Stimulated activated CD8-positive, alpha-beta memory T cell treated with anti-CD3 and anti-CD28 coated beads, Interleukin-12 subunit alpha, Interleukin-12 subunit beta, amount 100 ng/mL, for 1 hour (primary cell): ENCODE data around the gene C14orf132.
"Not testable (repeated sequence)": the region's sequence is repeated elsewhere in the genome, so short reads cannot be mapped to it uniquely, and the experiment has no call there.

Experiments used
- DNase-seq: peaks from one replicate; pipeline ENCODE4 v3.0.0-alpha.2; 2020; ENCODE audit warnings: low read depth

The C14orf132 gene

DNA sequence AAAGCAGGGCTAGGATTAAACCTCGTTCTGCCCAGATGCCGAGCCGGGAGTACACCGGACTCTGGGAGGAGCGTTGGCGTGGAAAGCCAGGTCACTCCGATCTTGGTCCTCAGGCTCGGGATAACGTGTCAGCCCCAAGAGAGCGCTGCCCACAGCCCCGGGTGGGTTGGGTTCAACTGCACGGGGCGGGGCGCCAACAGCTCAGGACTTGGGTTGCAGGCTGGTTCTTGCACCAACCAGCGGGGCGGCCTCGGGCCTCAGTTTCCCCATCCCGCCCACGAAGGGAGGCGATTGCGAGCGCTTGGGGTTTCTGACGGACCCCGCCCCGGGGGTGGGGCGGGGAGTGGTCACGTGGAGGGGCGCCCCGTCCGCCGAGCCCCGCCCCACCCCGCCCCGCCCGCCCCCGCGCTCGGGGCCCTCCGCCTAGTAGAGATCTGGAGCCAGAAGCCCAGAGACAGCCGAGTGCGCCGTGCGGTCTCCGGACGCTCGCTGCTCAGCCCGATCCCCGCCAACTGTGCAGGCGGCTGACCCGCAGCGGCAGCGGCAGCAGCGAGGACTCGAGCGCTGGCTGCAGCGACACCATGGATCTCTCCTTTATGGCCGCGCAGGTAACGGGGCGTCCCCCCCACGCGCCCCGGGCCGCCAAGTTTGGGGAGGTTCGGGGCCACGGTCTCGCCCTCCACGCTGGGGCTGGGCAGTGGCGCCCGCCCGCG is at the start of gene C14orf132:
C14orf132 (plus strand) TSS at position 443 of the 713 bp plus-strand sequence; CDS start at position 582, 139 bp downstream.
- peak; percentile 4 for DNase-seq

DNA sequence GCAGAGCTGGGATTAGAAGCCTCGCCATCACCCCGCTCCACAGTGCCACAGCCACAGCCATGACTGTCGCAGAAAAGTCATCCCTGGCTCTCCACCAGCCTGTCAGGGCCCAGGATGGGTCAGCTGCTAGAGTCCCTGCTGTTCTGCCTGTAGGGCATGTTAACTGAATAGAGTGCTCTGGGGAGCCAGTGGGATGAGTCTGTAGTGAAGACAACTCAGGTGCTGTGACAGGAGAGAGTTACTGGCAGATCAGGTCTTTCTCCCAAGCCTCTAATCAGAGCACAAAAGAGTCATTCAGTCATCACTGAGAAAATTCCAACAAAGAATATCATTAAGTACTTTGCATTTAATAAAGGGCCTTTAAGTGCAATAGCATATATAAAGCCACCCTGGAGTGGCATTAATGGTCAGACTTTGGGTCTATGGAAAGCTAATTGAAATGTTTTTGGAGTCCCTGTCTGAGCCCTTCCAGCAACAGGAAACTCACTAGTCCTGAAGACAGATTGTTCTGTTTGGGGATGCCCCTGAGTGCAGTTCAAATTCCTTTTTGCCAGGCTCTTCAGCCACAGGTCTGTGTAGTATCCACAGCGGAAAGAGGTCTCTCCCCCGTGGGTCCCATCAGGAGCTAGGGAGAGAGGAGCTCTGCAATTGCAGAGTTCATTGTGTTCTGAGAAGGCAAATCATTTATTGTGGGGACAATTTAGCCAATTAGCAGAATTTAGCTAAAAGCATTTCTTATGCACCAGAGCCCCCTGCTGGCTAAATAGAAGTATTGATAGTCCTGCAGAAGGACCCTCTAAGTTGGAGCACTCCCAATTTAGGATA is 45.2 kb upstream of the C14orf132 start:
- peak; percentile 0 for DNase-seq

DNA sequence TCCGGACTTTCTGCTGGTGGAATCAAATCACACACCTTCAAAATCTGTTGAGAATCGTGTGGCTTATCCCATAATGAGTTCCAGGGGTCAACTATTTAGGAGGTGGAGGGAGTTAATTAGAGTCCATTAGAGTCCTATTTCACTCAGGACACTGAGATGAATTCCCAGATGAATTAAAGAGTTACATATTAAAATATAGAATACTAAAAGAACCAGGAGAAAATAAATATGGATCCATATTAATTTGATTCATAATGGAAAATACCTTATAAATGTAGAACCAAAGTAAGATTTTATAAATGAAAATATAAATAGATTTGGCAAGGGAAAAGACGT is 44.6 kb upstream of the C14orf132 start:
- DNase-seq = no peak

- DNase-seq = no peak
Measured at GRCh38 chr14:95998656-95999055, 40.5 kb upstream of the C14orf132 start.

- no peak for DNase-seq
Measured at GRCh38 chr14:96001866-96002497, 37.2 kb upstream of the C14orf132 start.

DNA sequence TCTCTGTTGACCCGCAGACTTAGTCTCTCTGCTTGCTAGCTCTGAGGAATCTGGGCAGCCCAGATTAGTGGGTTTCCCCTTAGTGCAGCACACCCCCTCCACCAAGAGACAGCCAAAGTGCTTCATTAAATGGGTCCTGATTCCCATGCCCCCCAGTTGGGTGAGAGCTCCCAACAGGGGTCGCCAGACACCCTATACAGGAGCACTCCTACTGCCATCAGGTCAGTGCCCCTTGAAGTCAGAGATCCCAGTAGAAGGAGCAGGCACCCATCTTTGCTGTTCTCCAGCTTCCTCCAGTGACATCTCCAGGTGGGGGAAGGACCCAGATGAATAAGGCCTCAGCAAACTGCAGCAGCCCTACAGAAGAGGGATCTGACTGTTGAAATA is 36.7 kb upstream of the C14orf132 start:
- no peak for DNase-seq

- no peak for DNase-seq
Measured at GRCh38 chr14:96011131-96011530, 28.0 kb upstream of the C14orf132 start.

GRCh38 chr14:96011607-96012006 is 27.6 kb upstream of the C14orf132 start:
- DNase-seq = no peak

- DNase-seq = not testable (repeated sequence)
Measured at GRCh38 chr14:96012757-96013156, 26.4 kb upstream of the C14orf132 start.

DNA sequence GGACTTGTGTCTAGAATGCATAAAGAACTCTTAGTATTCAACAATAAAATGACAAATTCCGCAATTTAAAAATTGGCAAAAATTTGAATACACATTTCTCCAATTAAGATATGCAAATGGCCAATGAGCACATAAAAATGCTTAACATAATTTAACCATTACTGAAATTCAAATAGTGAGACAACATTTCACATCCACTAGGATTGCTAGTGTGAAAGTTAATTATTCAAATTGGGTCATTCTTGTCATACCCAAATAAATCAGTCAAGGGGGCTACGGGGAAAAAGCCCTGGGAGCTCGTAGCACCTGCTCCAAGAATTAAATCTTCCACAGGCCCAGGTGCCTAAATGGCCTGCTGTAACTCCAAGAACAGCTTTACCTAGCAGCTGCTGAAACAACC is 25.0 kb upstream of the C14orf132 start:
- no peak for DNase-seq

GRCh38 chr14:96016501-96017160 is 22.5 kb upstream of the C14orf132 start:
- no peak for DNase-seq

- DNase-seq = no peak
Measured at GRCh38 chr14:96017882-96018281, 21.3 kb upstream of the C14orf132 start.

GRCh38 chr14:96027431-96028355 is 11.5 kb upstream of the C14orf132 start:
- DNase-seq = no peak

DNA sequence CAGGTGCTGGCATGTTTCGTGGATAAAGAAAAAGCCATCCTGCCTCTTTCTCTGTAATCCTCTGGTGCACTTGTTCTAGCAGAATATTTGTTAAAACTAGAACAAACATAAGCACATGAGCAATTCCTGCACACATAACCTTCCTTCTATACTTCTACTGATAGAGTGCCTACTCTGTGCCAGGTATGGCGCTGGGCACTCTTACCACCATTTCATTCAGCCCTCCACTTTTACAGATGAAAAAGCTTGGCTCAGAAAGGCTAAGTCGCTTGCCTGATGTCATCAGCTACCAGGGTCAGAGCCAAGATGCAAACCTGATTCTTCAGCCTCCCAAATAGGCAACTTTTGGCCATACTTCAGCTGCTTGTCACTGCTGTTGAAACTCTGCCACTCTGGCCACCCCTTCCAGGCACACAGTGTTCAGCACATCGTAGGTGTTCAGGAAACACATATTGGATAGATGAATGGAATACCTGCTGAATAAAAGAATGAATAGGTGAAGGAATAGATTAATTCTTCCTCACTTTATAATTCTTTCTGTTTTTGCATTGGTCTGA is 10.0 kb upstream of the C14orf132 start:
- no peak for DNase-seq

DNA sequence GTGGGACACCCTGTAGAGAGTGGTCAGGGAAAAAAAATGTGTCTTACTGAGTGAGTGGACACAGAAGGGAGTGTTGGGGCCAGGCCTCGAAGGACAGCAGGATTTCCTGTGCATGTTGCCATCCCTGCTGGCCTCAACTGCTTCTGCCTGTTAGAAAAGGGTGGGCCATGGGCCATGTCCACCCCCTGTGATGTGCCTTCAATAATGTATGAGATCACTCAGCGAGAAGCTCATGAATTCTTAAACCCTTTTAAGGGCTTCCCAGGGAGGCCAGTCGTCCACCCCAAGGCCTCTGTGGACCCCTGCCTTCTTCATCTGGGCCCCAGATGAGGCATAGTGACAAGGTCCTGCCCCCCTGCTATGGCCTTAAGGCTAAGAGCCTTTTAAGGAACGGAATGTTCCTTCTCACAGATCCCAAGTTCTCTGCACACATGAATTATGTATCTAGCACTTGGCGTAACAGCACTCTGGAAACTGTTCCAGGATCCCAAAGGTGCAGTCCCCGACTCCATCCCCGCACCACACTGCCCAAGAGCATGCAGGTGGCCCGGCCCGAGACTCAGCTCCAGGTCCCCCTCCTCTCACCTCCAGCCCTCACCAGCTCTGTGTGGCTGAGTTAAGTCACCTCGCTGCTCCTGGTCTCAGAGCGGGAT is 8.9 kb upstream of the C14orf132 start:
- no peak for DNase-seq

DNA sequence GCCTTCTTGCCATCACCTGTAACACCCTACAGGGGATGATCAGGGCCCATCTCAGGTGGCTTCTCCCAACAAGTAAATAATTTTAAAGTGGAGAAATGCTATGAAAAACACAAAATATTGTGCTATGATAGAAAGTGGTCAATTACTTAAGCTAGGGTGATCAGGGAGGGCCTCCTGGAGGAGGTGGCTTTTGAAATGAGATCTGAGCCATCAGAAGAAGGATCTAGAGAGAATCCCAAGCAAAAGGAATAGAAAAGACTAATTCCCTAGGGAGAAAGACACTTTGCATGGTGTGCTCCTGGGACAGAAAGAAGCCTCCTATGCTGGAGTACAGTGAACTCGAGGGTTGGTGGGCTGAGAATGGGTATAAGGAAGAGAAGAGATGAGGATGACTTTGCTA is 7.5 kb upstream of the C14orf132 start:
- no peak for DNase-seq

- no peak for DNase-seq
Measured at GRCh38 chr14:96035456-96035855, 3.7 kb upstream of the C14orf132 start.

DNA sequence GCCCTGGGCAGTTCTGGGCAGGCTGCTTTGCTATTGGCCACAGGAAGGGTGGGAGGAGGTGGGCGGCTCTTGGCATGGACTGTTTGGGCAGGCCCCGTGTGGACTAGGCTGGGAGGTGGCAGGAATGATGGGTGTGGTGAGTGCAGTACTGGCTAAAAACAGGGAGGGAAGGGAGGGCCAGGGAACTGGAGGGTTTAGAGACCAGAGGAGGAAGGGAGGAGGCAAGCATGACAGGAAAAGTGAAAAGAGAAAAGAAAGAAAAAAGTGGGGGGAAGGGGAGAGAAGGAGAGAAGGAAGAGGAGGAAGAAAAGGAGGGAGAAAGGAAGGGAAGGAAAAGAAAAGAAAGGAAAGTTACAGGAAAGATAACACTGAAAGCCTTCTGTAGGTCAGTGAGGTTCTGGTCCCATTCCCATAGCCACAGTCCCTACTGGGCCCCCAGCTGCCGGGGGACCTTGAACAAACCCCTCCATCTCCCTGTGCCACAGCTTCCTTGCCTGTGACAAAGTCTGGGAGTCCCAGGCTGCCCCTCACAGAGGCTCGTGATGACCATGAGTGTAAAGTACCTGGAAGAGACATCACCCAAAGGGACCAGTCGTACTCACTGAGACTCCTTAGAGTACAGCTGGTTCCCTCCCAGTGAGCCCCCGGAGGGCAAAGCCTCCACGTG is 1.1 kb upstream of the C14orf132 start:
- DNase-seq = no peak

GRCh38 chr14:96038558-96038919 is 623 bp upstream of the C14orf132 start:
- no peak for DNase-seq
